GM23338 (cell line): ENCODE data around the gene PLPPR3. TPM values are rescaled to one million over a fixed set of nuclear protein-coding genes. Genes with fewer than 3 reads are reported as not detected.

ENCODE experiments used
- ATAC-seq: fragments of 200-7000 bp; cut with Tn5 transposase; 3 replicates; pipeline ENCODE4 v1.9.1; 2020
- DNase-seq: peaks from one replicate; pipeline ENCODE4 v3.0.0-alpha.2; 2015; ENCODE audit warnings: low spot score
- H2AFZ ChIP-seq: fragments of 200-600 bp; sonication (generic); 2 replicates; pipeline ENCODE4 v1.8.0; 2016; ENCODE audit warnings: antibody characterized with exemption, mild to moderate bottlenecking, moderate library complexity
- H3F3A ChIP-seq: fragments of 200-600 bp; sonication (generic); replicated peaks from 2 replicates; pipeline ENCODE4 v1.8.0; 2017; ENCODE audit warnings: antibody characterized with exemption, mixed run types, low read depth
- H3K27ac ChIP-seq: fragments of 200-600 bp; sonication (generic); 2 replicates; pipeline ENCODE4 v1.6.1; 2016; ENCODE audit warnings: low read depth
- H3K27me3 ChIP-seq: fragments of 200-600 bp; sonication (generic); 2 replicates; pipeline ENCODE4 v1.8.0; 2016; ENCODE audit warnings: mild to moderate bottlenecking, mixed run types, moderate library complexity; ENCODE audit not compliant: insufficient read depth
- H3K36me3 ChIP-seq: fragments of 200-600 bp; sonication (generic); 2 replicates; pipeline ENCODE4 v1.8.0; 2016; ENCODE audit warnings: mild to moderate bottlenecking; ENCODE audit not compliant: insufficient read depth
- H3K4me1 ChIP-seq: fragments of 200-600 bp; sonication (generic); 2 replicates; pipeline ENCODE4 v1.8.0; 2016; ENCODE audit warnings: mild to moderate bottlenecking, moderate library complexity; ENCODE audit not compliant: insufficient read depth
- H3K4me2 ChIP-seq: fragments of 200-600 bp; sonication (generic); 2 replicates; pipeline ENCODE4 v1.7.1; 2017; ENCODE audit warnings: mixed run types
- H3K4me3 ChIP-seq: fragments of 200-600 bp; sonication (generic); 2 replicates; pipeline ENCODE4 v1.6.1; 2016; ENCODE audit warnings: mixed run types
- H3K79me2 ChIP-seq: fragments of 200-600 bp; sonication (generic); replicated peaks from 2 replicates; pipeline ENCODE4 v1.8.0; 2017; ENCODE audit warnings: mild to moderate bottlenecking; ENCODE audit not compliant: insufficient read depth
- H3K9me2 ChIP-seq: fragments of 200-600 bp; sonication (generic); 2 replicates; pipeline ENCODE4 v1.8.0; 2017; ENCODE audit not compliant: insufficient read depth
- H4K20me1 ChIP-seq: fragments of 200-600 bp; sonication (generic); replicated peaks from 2 replicates; pipeline ENCODE4 v1.8.0; 2017; ENCODE audit warnings: mild to moderate bottlenecking; ENCODE audit not compliant: insufficient read depth
- H3K27ac Mint-ChIP-seq: 2 replicates; pipeline ENCODE4 v1.8.0; 2020; ENCODE audit warnings: inconsistent platforms, mild to moderate bottlenecking, moderate library complexity, mixed read lengths
- H3K27me3 Mint-ChIP-seq: 3 replicates; pipeline ENCODE4 v1.8.0; 2022; ENCODE audit warnings: low read depth, mild to moderate bottlenecking, moderate library complexity, mixed read lengths, inconsistent platforms; ENCODE audit not compliant: insufficient read depth, poor library complexity
- H3K36me3 Mint-ChIP-seq: 3 replicates; pipeline ENCODE4 v1.8.0; 2021; ENCODE audit warnings: low read depth, mild to moderate bottlenecking, inconsistent platforms, moderate library complexity, mixed read lengths
- H3K4me1 Mint-ChIP-seq: 3 replicates; pipeline ENCODE4 v1.8.0; 2020; ENCODE audit warnings: mild to moderate bottlenecking, inconsistent platforms, mixed read lengths
- H3K4me3 Mint-ChIP-seq: 3 replicates; pipeline ENCODE4 v1.8.0; 2021; ENCODE audit warnings: moderate library complexity, mild to moderate bottlenecking, inconsistent platforms, mixed read lengths
- H3K9me3 Mint-ChIP-seq: 3 replicates; pipeline ENCODE4 v1.8.0; 2020; ENCODE audit warnings: moderate library complexity, mild to moderate bottlenecking, inconsistent platforms, mixed read lengths
- EZH2 ChIP-seq: fragments of 200-600 bp; sonication (generic); IDR thresholded peaks from one replicate; pipeline ENCODE4 v1.8.0; 2017; ENCODE audit warnings: antibody characterized with exemption, mild to moderate bottlenecking, low read depth; ENCODE audit not compliant: unreplicated experiment
- EZH2phosphoT487 ChIP-seq: fragments of 200-600 bp; sonication (generic); IDR thresholded peaks from one replicate; pipeline ENCODE4 v1.8.1; 2018; ENCODE audit warnings: antibody characterized with exemption; ENCODE audit not compliant: unreplicated experiment
- JUNB ChIP-seq: IDR thresholded peaks from one replicate; pipeline ENCODE4 v1.6.1; 2016; ENCODE audit warnings: antibody characterized with exemption; ENCODE audit not compliant: unreplicated experiment
- NANOG ChIP-seq: IDR thresholded peaks from 2 replicates; pipeline ENCODE4 v1.6.1; 2016; ENCODE audit warnings: antibody characterized with exemption, borderline replicate concordance
- STAT1 ChIP-seq: IDR thresholded peaks from one replicate; pipeline ENCODE4 v1.6.1; 2016; ENCODE audit warnings: antibody characterized with exemption; ENCODE audit not compliant: unreplicated experiment
- ZNF331 ChIP-seq: fragments of 250-450 bp; sonication (Bioruptor Pico); IDR thresholded peaks from 2 replicates; pipeline ENCODE4 v1.5.0; 2020; ENCODE audit warnings: low read depth, mild to moderate bottlenecking, moderate library complexity
- ZNF462 ChIP-seq: fragments of 250-450 bp; sonication (Bioruptor Pico); IDR thresholded peaks from 2 replicates; pipeline ENCODE4 v1.5.0; 2020; ENCODE audit warnings: mild to moderate bottlenecking, moderate library complexity
- polyA plus RNA-seq: library from polyadenylated mRNA; unstranded; fragments of >200 nt; fragmentation: Nextera tagmentation; extraction: Ambion mirVana; gene quantifications from 2 replicates; pipeline ENCODE4 v1.2.1, GENCODE V29; 2016
- total RNA-seq: library from RNA; depleted of rRNA; stranded (reverse); fragments of >200 nt; shearing (Covaris generic); gene quantifications from 2 replicates; pipeline ENCODE4 v1.2.3, GENCODE V29; 2014
- TF ChIP-seq, protein P1 (sequence below), 2 experiments: fragments of 200-600 bp in 1 of 2; sonication (generic) in 1 of 2; conservative IDR thresholded peaks; 2 replicates each; pipeline versions ENCODE4 v1.5.1 to v1.6.1; 2016 to 2017; ENCODE audit warnings: antibody characterized with exemption in 2 of 2, low read depth in 2 of 2, mild to moderate bottlenecking in 2 of 2, moderate library complexity in 1 of 2
- TF ChIP-seq, protein P2 (sequence below): IDR thresholded peaks from 2 replicates; pipeline ENCODE4 v1.6.1; 2016; ENCODE audit warnings: antibody characterized with exemption

Gene PLPPR3
- total and polyA plus RNA-seq, 2 experiments from 2014 or later = 14.8 to 81.1 TPM

- Histone ChIP-seq H3K36me3 (no peaks in the 10 kb centered on the region), H4K20me1 (no peaks in the 10 kb centered on the region), H3K27ac (no peak within 1 kb of the TSS), H2AFZ (no peak within 1 kb of the TSS), H3K4me2 (no peak within 1 kb of the TSS), H3K27me3 (no peaks in the 10 kb centered on the region), H3K79me2 (no peaks in the 10 kb centered on the region), H3K4me1 (peaks cover 9% of the 10 kb centered on the region; the same call in 1 of the 2 replicates), H3K4me3 (no peak within 1 kb of the TSS), H3K9me2 (no peaks in the 10 kb centered on the region), H3F3A (no peaks in the 10 kb centered on the region)
- peaks cover 6% of the 10 kb centered on the region for H3K27me3 Mint-ChIP-seq
- no peak within 1 kb of the TSS for H3K27ac Mint-ChIP-seq
- peaks cover 6% of the 10 kb centered on the region; the same call in 2 of the 3 replicates for H3K4me1 Mint-ChIP-seq
- no peaks in the 10 kb centered on the region for H3K36me3 Mint-ChIP-seq
- no peaks in the 10 kb centered on the region for H3K9me3 Mint-ChIP-seq
- ATAC-seq (no peak; the same call in 2 of the 3 replicates), DNase-seq (no peak)
- TF ChIP-seq, protein P1, sequence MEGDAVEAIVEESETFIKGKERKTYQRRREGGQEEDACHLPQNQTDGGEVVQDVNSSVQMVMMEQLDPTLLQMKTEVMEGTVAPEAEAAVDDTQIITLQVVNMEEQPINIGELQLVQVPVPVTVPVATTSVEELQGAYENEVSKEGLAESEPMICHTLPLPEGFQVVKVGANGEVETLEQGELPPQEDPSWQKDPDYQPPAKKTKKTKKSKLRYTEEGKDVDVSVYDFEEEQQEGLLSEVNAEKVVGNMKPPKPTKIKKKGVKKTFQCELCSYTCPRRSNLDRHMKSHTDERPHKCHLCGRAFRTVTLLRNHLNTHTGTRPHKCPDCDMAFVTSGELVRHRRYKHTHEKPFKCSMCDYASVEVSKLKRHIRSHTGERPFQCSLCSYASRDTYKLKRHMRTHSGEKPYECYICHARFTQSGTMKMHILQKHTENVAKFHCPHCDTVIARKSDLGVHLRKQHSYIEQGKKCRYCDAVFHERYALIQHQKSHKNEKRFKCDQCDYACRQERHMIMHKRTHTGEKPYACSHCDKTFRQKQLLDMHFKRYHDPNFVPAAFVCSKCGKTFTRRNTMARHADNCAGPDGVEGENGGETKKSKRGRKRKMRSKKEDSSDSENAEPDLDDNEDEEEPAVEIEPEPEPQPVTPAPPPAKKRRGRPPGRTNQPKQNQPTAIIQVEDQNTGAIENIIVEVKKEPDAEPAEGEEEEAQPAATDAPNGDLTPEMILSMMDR (conservative IDR thresholded peaks at IDR 0.05; ENCODE audit: low read depth in 2 of 2) = no peak
- TF ChIP-seq, protein P2, sequence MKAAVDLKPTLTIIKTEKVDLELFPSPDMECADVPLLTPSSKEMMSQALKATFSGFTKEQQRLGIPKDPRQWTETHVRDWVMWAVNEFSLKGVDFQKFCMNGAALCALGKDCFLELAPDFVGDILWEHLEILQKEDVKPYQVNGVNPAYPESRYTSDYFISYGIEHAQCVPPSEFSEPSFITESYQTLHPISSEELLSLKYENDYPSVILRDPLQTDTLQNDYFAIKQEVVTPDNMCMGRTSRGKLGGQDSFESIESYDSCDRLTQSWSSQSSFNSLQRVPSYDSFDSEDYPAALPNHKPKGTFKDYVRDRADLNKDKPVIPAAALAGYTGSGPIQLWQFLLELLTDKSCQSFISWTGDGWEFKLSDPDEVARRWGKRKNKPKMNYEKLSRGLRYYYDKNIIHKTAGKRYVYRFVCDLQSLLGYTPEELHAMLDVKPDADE = no peak
- TF ChIP-seq STAT1 = no peak
- no peak for TF ChIP-seq ZNF331 (CRISPR knock-in tag)
- no peak for TF ChIP-seq EZH2phosphoT487
- no peak for TF ChIP-seq ZNF462 (CRISPR knock-in tag)
- no peak for TF ChIP-seq EZH2
- no peak for TF ChIP-seq JUNB
- TF ChIP-seq NANOG = no peak
- no peak within 1 kb of the TSS for H3K4me3 Mint-ChIP-seq
Observed at GRCh38 chr19:827710-828321, 6.1 kb upstream of the PLPPR3 start, which contains the start of gene AZU1. Gene AZU1, plus strand, starts transcription at chr19:827837. Its CDS starts 10 bp downstream, at chr19:827847.
